GM23248 (cell line): ENCODE measurements around the gene AFP.

Source experiments
- EZH2 ChIP-seq: fragments of 200-600 bp; sonication (generic); IDR thresholded peaks from 2 replicates; pipeline ENCODE4 v1.6.1; 2018; ENCODE audit warnings: antibody characterized with exemption, mild to moderate bottlenecking; ENCODE audit not compliant: insufficient read depth, poor library complexity, severe bottlenecking
- EZH2phosphoT487 ChIP-seq: fragments of 200-600 bp; sonication (generic); IDR thresholded peaks from 2 replicates; pipeline ENCODE4 v1.6.1; 2018; ENCODE audit warnings: antibody characterized with exemption, moderate library complexity, mild to moderate bottlenecking, low read depth; ENCODE audit not compliant: insufficient read depth

DNA sequence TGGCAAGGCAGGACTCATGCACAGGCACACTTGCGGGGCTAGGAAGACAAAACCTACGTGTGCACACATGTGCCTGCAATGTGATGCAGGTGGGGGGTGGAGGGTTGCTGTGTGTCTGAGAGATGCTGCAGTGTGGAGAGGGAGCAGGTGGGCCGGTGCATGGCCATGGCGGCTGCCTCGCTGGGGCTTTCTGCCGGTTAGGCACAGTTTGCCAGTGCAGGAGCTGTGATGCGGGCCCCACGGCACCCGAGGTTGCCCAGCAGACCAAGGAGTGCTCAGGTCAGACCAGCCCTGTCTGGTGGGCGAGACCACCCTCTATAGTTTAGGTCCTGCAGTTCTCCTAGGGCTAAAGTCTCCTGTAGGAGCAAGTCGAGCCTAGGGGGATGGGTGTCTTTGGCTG lies 41.2 kb downstream of the AFP start:
- TF ChIP-seq EZH2 (no peak), EZH2phosphoT487 (no peak)
